SKM-1 (cell line): Measurements from ENCODE around the gene HSD17B11.
A peak's percentile ranks its signal among the peaks of the same experiment; 100 is the strongest.
"Not testable (repeated sequence)": the region's sequence is repeated elsewhere in the genome, so short reads cannot be mapped to it uniquely, and the experiment has no call there.

Experiments used
- DNase-seq: peaks from one replicate; lab custom pipeline; 2025; ENCODE audit not compliant: unreplicated experiment; lab: John Stamatoyannopoulos, UW

HSD17B11 gene

GRCh38 chr4:87390891-87391575 lies at the start of gene HSD17B11:
Gene HSD17B11 (minus strand): TSS chr4:87391188. CDS start chr4:87391070, 118 bp downstream.
- DNase-seq, result peak; percentile 97

GRCh38 chr4:87433342-87433741 lies 42.4 kb upstream of the HSD17B11 start:
- DNase-seq, result no peak

GRCh38 chr4:87430038-87430437 lies 39.0 kb upstream of the HSD17B11 start:
- no peak for DNase-seq

GRCh38 chr4:87428979-87429378 lies 38.0 kb upstream of the HSD17B11 start:
- no peak for DNase-seq

GRCh38 chr4:87427518-87427868 lies 36.5 kb upstream of the HSD17B11 start:
- no peak for DNase-seq

GRCh38 chr4:87426865-87427517 lies 36.0 kb upstream of the HSD17B11 start:
- no peak for DNase-seq

GRCh38 chr4:87425711-87426110 lies 34.7 kb upstream of the HSD17B11 start:
- no peak for DNase-seq

GRCh38 chr4:87424099-87424543 lies 33.1 kb upstream of the HSD17B11 start:
- not testable (repeated sequence) for DNase-seq

- no peak for DNase-seq
These were observed 32.5 kb upstream of the HSD17B11 start for GRCh38 chr4:87423317-87424098.

- peak; percentile 64 for DNase-seq
These were observed 31.4 kb upstream of the HSD17B11 start, which contains the start of gene NUDT9 for GRCh38 chr4:87422104-87423052. Gene NUDT9 (plus strand): TSS chr4:87422573. CDS start chr4:87422906, 333 bp downstream.

- DNase-seq, result no peak
These were observed 29.4 kb upstream of the HSD17B11 start for GRCh38 chr4:87420276-87420830.

- no peak for DNase-seq
These were observed 28.7 kb upstream of the HSD17B11 start for GRCh38 chr4:87419578-87420249.

- DNase-seq, result not testable (repeated sequence)
These were observed 27.4 kb upstream of the HSD17B11 start for GRCh38 chr4:87418410-87418809.

- no peak for DNase-seq
These were observed 26.0 kb upstream of the HSD17B11 start for GRCh38 chr4:87416965-87417364.

- DNase-seq, result no peak
These were observed 23.8 kb upstream of the HSD17B11 start for GRCh38 chr4:87414816-87415215.

GRCh38 chr4:87410679-87411078 lies 19.7 kb upstream of the HSD17B11 start:
- DNase-seq, result no peak

- no peak for DNase-seq
These were observed 19.2 kb upstream of the HSD17B11 start for GRCh38 chr4:87410157-87410556.

- DNase-seq, result no peak
These were observed 18.5 kb upstream of the HSD17B11 start for GRCh38 chr4:87409420-87409939.

GRCh38 chr4:87406902-87407301 lies 15.9 kb upstream of the HSD17B11 start:
- not testable (repeated sequence) for DNase-seq
